ENCODE results near the gene PRMT3.
"Not testable (repeated sequence)": the region's sequence is repeated elsewhere in the genome, so short reads cannot be mapped to it uniquely, and the experiment has no call there.

Gene PRMT3

GRCh38 chr11:20518323-20518834, 130.9 kb downstream of the PRMT3 start:
- no peak for DNase-seq

GRCh38 chr11:20522536-20522935, 135.0 kb downstream of the PRMT3 start:
- DNase-seq, result no peak

GRCh38 chr11:20529757-20530156, 142.2 kb downstream of the PRMT3 start:
- no peak for DNase-seq

GRCh38 chr11:20530942-20531703, 143.6 kb downstream of the PRMT3 start:
- no peak for DNase-seq

GRCh38 chr11:20535271-20535881, 147.9 kb downstream of the PRMT3 start:
- no peak for DNase-seq

- DNase-seq, result no peak
Measured at GRCh38 chr11:20536365-20536764, 148.8 kb downstream of the PRMT3 start.

GRCh38 chr11:20536784-20537183, 149.3 kb downstream of the PRMT3 start:
- no peak for DNase-seq

GRCh38 chr11:20541503-20541902, 154.0 kb downstream of the PRMT3 start:
- DNase-seq, result no peak

GRCh38 chr11:20544603-20545237, 157.2 kb downstream of the PRMT3 start:
- no peak for DNase-seq

- DNase-seq, result no peak
Measured at GRCh38 chr11:20547411-20547810, 159.9 kb downstream of the PRMT3 start.

GRCh38 chr11:20551096-20551495, 163.6 kb downstream of the PRMT3 start:
- no peak for DNase-seq

- no peak for DNase-seq
Measured at GRCh38 chr11:20555783-20556182, 168.3 kb downstream of the PRMT3 start.

- DNase-seq, result not testable (repeated sequence)
Measured at GRCh38 chr11:20556396-20556795, 168.9 kb downstream of the PRMT3 start.

GRCh38 chr11:20558741-20559140, 171.2 kb downstream of the PRMT3 start:
- no peak for DNase-seq

Measured in activated gamma-delta T cell treated with Interleukin-2 at 50 U/mL for 16 hours (primary cell).